ENCODE measurements around the gene SLC7A1.
A peak's percentile ranks its signal among the peaks of the same experiment; 100 is the strongest.

The SLC7A1 gene

DNA sequence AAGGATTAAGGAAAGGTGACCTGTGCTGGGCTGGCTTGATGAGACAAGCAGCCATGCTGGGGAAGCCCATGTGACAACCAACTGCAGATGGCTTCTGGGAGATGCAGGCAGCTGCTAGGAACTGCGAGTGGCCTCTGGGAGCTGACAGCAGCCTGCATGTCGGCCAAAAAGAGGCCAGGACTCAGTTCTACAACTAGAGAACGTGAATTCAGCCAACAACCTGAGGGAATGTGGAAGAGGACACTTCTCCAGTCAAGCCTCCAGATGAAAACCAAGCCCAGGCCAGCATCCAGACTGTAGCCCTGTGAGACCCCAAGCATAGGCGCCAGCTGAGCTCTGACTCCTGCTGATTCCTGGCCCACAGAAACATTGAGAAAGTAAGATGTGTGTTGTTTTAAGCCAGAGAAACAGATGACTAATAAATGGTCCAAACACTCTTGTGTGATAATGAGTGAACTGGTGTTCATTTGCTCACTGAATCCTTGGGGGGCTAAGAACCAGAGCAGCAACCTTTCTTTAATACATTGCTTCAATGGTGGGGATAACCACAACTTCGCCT lies 45.0 kb downstream of the SLC7A1 start:
- DNase-seq = no peak

DNA sequence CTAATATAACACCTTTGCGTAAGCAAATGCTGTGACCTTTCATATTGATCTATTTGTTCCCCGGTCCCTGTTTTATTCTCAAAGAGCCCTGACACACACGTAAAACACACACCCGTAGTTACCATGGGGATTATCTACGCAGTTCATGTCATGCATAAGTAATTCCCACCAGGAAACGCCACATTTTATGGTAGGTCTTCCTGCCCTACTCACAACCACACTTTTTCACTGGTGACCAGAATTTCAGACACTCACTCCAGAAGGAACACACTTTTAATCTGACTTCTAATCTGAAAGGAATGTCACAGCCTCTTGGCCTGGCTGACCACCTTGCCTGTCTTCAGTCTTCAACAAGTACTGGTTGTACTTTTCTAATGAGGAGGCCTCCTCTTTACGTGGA lies 46.8 kb downstream of the SLC7A1 start:
- DNase-seq = no peak

DNA sequence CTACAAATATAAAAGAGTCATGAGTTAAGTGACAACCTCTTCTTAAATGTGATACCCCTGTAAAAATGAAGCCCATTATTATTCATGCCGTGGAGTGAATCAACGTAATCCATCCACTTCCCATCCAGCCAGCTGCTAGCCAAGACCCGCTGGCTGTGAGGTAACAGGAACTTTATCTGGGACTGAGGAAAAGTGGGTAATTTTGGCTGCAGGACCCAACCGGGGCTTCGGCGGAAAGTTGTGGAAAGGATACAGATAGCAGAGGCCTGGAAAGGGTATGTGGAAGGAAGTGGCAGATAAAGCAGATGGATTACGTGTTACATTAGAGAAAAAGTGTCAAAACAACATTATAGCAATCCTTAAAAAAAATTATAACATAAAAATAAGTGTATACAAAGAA lies 48.3 kb downstream of the SLC7A1 start:
- no peak for DNase-seq

DNA sequence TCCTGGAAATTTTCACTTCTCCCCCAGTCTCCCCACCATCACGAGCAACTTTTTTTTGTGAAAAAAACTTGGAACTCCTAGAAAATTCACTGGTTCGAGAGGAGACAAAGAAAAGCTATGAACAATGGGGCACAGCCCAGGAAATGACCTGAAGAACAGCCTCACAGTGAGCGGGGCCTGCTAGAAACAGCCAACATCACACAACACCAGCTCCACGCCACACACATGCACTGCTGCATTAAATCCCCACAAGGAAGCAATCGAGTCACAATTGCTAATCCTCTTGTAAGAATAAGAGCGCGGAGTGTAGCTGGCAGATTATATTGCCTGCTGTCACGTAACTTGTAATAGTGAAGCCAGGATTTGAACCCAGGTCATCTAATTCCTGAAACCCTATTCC lies 48.8 kb downstream of the SLC7A1 start:
- DNase-seq = no peak

DNA sequence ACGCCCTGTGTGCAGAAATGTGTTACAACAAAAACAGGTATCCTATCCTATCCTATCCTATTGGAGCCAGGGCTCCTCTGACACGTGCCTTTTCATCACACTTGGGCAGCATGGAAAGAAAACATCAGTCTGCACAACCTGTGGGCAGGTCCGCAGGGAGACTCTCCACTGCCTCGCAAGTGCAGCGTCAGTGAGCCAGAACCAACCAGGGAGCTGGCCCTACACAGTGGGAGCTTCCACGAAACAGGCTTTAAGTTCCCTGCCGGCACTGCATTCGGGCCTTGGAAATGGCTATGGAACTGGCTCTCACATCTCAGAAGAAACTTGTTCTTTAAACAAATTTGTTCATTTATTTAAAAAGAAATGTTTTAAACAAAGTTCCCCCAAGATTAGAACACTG lies 49.5 kb downstream of the SLC7A1 start:
- DNase-seq = no peak

DNA sequence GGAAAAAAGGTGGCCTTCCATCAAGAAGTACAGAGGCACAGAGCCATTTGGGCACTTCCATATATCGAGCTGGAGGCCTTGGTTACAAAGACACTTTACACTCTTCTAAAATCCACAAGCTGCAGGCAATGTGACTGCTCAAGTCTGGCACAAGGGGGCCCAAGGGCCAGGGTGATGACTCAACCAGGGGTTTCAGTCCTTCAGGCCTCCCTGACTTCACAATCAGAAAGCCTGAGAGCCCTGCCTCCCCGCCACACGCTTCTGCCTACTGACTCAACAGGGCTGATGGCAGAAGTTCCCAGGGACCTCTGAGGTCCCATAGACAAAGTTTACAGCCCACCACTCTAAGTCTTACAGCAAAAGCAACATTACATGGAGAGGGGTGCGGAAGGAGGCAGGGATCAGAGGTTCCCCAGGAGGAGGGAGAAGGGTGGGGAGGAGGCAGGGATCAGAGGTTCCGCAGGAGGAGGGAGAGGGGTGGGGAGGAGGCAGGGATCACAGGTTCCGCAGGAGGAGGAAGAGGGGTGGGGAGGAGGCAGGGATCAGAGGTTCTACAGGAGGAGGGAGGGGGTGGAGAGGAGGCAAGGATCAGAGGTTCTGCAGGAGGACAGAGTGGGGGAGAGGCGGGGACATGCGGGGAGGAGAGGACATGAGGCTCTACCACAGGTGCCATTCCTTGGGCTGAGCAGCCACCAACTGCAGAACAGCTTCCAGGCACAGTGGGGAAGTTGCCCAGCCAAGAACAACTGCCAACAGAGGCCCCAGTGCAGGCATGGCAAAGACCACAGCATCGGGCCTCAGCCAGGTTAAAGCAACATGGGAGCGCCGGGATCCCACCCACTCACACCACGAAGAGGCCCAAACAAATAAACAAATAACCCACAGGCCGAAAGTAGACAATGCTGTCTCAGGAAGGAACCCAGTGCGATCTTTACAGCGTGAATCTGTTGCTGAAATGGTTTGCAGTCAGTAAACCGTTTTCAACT lies 52.0 kb downstream of the SLC7A1 start:
- peak; percentile 19 to 28 for DNase-seq

DNA sequence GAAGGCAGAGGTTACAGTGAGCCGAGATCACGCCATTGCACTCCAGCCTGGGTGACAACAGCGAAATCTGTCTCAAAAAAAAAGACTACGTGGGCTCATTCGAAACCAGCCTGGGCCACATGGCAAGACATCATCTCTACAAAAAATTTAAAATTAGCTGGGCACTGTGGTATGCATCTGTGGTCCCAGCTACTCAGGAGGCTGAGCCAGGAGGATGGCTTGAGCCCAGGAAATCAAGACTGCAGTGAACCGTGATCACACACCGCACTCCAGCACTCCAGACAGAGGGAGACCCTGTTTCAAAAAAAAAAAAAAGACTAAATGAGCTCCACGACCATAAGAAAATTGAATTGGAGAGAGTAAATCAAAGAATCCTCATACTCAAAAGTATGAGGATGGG lies 53.1 kb downstream of the SLC7A1 start:
- DNase-seq = no peak

DNA sequence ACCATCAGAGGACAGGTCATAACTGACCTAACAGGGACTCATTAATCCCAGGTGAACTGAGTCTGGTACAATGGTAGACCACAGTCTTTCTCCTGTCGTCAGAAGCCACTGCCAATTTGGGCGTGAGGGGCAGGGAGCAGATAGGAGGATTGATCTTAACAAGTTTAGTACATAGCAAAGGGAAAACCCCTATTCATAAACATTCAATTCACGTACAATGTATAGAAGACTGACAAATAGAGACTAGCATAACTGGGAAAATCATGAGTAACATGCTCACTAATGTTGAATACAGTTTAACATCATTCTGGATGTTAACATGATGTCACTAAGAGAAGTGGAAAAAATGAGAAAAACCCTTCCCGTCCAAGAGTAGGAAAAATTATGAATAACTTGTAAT lies 54.1 kb downstream of the SLC7A1 start:
- no peak for DNase-seq

DNA sequence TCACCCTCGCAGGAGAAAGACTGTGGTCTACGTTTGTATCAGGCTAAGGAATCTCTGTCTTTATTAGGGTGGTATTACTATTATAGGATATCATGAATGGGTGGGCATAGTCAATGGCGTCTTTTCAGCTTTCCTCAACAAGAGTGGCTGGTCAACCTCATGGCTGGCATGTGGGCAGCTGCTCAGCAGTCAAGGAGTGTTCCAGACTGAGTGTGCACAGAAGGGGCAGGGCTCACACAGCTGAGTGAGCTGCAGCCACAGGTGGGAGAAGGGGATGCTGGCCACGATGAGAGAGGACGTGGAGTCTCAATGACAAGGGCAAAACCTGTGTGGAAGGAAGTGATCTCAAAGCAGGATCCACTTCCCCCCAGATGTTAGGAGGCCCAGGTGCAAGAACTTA lies 54.7 kb downstream of the SLC7A1 start:
- no peak for DNase-seq

DNA sequence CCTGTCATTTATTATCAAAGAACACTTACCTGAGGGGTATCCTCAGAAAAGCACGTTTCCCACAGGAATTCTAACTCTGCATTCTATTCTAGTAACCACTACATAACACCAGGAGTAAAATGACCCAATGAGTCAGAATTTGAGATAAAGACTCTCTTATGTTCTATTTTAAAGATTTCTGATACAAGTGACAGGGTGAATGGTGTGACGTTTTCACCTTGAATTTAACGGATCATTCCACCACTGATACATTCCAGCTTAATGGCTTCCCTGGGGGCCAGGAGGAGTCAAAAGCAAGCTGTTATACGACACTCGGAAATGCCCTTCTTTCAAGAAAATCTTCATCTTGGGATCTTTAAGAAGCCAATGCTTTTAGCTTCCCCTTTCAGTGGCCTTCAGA lies 55.2 kb downstream of the SLC7A1 start:
- no peak for DNase-seq

DNA sequence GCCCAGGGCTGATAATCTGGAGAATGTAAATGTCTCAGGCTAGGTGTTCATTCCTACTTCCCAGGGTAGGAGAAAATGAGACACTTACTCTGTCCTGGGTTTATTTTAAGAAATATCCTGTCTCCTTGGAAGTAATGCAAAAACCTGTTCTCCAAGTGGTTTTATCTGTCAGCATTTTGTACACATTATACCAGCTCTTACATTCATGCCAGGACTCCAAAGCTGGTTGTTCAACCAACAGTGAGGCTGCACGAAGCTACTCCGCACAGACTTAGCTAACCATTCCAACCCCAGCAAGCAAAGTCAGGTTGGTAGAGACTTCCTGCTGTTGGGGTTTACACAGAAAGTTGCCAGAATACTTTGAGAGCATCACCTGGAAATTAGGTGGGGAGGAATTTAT lies 55.6 kb downstream of the SLC7A1 start:
- no peak for DNase-seq

DNA sequence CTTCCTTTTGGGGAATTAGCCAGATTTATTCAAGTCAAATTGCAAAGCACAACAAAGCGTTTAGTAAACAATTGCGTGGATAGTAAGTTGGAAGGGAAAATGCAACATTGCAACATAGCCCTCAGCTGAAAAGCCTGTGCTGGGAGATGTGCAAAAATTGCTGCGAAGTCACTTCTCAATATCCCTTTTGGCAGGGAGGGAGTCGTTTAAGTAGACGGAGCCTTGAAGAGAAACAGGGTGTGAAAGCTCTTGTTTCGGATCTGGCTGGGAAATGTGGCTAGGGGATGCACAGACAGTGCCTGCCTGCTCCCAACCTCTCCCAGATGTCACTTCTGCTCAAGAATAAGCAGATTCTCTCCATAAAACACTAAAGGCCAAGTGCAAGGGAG lies 56.8 kb downstream of the SLC7A1 start:
- DNase-seq = no peak

DNA sequence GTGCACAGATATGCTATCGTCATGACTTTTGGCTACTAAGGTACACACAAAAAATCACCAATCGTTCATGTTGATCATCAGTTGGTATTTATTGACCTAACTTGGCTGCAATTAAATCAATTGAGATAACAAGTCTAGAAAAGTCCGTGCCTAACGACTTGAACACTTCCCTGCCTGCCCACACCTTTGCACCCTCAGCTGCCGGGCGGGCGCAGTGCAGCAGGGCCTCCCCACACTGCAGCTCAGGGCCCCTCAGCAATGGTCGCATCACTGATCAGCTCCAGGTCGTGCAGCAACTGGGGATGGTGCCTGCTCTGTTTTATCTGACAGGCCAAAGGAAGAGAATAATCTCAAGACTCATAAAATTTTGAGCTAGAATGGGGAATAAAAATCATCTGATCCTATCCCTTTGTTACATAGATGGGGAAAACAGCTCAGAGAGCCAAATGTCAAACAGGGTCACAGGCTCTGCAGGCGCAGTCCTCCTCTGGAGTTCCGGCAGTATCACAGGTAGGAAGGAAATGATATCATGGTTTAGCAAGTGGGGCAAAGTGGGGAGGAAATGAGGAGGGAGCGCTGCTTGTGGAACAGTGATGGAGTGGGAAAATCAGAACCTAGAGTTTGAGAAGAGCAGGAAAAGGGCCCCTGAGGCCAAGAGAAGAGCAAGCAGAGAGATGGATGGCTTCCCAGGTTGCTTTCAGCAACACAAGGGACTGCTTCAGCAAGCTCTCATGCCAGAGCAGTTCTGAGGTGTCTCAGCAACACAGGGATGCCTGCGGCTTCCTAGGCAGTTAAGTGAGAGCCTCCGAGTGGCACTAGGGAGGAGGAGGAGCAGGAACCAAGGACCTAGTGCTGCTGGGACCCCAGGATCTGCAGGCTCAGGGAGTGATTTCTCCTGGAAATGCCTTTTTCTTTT lies 57.5 kb downstream of the SLC7A1 start:
- no peak for DNase-seq

DNA sequence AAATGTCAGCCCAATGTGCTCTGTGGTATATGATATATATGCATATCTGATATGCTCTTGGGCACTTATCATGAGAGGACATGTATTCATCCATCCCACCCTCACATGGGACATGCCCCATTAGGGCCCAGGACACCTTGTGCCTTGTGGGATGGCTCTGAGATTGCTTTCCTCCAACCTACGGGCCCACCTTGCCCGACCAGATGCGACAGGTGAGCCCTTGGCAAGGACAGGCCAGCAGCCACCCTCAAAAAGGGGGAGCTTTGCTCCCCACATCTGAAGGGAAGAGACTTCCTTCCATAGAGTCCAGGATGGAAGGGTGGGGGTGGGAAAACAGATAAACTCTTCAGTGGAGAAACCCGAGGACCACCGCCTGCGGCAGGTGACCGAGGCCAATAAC lies 58.6 kb downstream of the SLC7A1 start:
- DNase-seq = no peak

DNA sequence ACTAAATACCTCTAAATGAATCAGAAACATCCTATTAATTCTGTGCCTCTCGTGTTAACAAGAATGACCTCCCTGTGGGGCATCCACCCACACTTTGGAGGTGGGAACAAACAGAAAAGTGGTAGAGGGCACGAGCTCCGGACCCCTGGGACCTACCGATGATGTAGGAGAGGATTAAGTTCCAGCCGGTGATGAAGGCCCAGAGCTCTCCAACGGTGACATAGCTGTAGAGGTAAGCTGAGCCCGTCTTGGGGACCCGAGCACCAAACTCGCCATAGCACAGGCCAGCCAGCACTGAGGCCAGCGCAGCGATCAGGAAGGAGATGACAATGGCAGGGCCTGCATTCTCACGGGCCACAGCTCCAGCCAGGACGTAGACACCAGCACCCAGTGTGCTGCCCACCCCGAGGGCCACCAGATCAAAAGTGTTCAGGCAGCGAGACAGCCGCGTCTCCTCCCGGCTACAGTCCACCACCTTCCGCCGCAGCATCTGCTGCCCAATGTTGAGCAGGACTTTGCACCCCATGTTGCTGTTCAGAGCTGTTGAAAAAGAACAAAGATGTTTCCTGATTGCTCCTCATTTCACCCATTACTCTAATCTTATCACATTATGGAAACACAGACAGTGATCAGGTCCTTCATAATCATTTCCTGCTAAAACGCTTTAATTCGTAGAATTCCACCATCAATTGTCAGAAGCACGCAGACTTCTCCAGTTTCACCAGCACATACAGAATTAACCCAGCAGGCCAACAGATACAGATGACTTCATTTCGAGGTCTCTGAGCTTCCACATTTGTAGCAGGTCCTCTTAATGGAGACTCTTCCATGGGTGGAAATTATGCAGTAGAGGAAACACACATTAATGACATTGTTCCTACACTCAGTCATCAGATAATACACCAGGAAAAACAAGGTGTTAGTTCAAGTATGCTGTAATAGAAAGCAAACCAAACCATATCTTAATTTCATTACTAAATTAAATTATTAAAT lies 59.5 kb downstream of the SLC7A1 start:
- DNase-seq = no peak

DNA sequence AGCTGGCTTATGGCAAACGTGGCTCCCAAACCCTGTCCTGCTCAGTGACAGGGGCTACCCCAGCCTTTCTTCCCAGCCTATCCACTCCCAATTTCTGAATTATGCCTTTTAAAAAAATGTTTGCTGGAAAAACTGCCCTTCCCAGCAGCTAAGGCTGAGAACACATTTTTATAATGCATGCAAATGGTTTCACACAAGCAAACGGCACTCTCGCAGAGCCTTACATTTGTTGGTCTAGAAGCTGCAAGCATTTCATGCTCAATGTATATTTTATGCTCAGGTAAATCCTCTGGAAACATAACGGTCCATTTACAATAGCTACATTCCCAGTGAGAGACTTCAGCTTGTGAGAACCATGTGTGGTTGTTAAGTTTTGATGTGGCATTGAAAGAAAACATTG lies 61.4 kb downstream of the SLC7A1 start:
- DNase-seq = no peak

DNA sequence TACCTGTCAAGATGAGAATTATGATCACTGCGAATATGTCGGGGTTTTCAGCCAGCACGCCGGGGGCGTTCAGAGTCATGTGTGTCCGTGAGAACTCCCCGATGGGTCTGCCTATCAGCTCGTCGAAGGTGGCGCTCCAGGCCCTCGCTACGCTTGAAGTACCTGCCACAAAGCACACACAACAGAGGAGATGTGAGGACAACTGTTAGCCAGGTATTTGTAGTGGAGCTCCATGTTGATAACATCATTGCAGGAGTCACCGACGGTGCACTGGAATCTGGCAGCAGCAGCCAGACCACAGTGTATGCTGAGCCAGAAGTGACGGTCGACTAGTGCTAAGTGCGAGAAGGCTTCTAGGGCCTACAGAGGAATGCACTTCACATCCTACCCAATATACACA lies 62.7 kb downstream of the SLC7A1 start:
- no peak for DNase-seq

DNA sequence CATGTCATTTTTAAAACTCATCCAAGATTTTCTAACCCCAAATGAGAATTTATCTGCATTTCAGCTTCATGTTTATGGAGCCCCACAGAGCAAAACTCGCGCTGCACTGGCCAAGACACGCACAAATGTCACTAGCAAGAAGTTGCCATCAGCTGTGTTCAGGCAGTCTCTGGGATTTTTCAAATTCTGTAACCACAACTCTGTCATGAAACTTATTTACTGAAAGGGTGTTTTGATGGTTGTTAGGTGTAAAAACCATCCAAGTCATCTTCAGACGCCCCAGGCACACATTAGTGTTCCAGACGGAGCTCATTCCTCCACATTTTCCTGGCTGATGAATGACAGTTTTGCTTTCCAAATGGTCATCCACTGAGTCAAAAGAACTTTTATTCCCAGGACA lies 63.4 kb downstream of the SLC7A1 start:
- no peak for DNase-seq

DNA sequence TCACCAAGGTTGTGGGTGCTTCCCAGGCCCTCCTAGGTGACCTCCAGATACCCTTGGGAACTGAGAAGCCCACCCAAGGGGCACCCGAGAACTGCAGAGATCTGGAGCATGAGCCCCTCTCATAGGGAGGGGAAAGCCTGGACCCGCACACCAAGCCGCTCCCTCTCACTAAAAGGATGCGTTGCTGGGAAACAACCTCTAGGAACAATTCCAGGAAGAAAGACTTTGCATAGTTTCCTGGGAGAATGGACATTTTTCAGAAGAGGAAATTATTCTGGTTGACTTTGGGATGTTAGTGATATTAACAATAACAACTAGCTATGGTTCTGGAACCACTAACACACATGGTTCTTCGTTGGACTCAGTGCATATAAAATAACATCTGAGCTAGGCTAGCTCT lies 64.6 kb downstream of the SLC7A1 start:
- DNase-seq = no peak

DNA sequence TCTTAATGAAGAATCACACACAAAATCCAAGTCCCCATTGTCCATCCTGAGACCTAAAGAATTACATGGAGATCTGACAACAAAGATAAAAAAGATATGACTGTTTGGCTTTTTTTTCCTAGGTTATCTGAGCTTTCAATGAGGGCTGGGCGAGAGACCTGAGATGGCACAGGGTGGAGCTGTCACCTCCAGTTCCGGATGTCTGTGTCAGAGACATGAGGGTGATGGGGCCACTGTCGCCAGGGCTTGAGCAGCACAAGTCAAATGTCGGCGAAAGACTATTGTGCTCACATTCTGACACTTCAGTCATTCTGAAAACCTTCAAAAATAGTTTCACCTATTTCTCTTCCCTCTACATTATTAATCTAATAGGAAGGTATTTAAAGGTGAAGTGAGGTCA lies 65.7 kb downstream of the SLC7A1 start:
- DNase-seq = no peak

DNA sequence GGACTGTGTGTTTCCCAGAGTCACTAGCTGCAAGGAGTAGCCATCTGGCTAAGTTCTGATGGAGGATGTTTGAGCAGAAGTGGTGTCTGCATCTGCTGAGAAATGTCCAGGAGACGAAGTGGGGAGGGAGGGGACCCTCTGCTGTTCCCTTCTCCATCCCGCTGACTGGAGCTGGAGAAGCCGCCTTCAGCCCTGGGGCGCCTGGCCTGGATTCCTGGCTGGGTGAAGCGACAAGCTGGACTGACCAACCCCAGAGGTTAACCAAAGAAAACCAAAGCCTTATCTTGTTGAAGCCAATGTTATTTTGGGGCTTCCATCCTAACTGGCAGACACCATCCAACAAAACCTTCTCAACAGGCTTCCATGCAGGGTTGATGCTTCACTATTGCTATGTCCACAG lies 67.6 kb downstream of the SLC7A1 start:
- no peak for DNase-seq

DNA sequence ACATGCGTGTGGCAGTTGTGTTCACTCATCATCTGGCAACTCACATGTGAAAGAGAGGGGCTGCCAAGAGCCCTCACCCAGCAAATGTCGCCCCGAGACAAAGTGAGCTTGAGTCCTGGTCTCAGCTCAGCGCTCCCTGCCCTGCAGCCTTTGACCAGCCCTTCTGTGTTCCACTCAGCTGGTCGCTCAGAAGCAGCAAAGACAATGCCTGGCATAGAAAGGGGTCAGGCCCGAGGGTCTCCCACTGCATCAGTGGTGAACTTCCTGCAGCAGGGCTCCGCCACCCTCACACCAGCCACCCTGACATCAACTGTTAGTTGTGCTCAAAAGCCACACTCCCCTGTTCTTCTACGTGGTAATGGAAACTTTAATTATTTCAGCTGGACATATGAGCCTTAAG lies 68.0 kb downstream of the SLC7A1 start:
- no peak for DNase-seq

All from stimulated activated CD4-positive, alpha-beta T cell treated with anti-CD3 and anti-CD28 coated beads, Interleukin-4, amount 100 ng/mL, for 4 hours (primary cell).